ENCODE data around the gene MAP4K4. TPM values are rescaled to one million over a fixed set of nuclear protein-coding genes. Genes with fewer than 3 reads are reported as not detected.

MAP4K4 gene
- total and polyA plus RNA-seq, 2 of the 13 experiments (the other 11 are each of a cell fraction or from before 2014, with no cell fraction given), result 105 to 264 TPM

GRCh38 chr2:101673920-101674319, 23.6 kb upstream of the MAP4K4 start (continued):
- TF ChIP-seq MED1 (CRISPR knock-in tag; IDR thresholded peaks at IDR 0.05) (peak; percentile 33), ZNF713 (CRISPR knock-in tag; IDR thresholded peaks at IDR 0.05) (no peak), ZFP41 (CRISPR knock-in tag; IDR thresholded peaks at IDR 0.05; ENCODE audit: borderline replicate concordance) (no peak), ZNF326 (CRISPR knock-in tag; IDR thresholded peaks at IDR 0.05; ENCODE audit: borderline replicate concordance) (no peak), AHDC1 (CRISPR knock-in tag; IDR thresholded peaks at IDR 0.05; ENCODE audit: borderline replicate concordance) (peak; percentile 38; the same call in 1 of the 2 replicates), U2AF1 (optimal IDR thresholded peaks at IDR 0.05; ENCODE audit: low read depth, low read length) (no peak), TOE1 (CRISPR knock-in tag; IDR thresholded peaks at IDR 0.05) (no peak), RXRA (CRISPR knock-in tag; IDR thresholded peaks at IDR 0.05) (peak; percentile 48; the same call in 1 of the 2 replicates), ZKSCAN5 (CRISPR knock-in tag; IDR thresholded peaks at IDR 0.05) (0 out of 2 replicates have a peak, but pooled peaks have one; percentile 71), MED8 (CRISPR knock-in tag; IDR thresholded peaks at IDR 0.05; ENCODE audit: insufficient replicate concordance) (no peak), PREB (CRISPR knock-in tag; IDR thresholded peaks at IDR 0.05) (no peak), ARID4A (CRISPR knock-in tag; IDR thresholded peaks at IDR 0.05; ENCODE audit: borderline replicate concordance) (peak; percentile 21; the same call in 1 of the 2 replicates), ZNF512 (CRISPR knock-in tag; IDR thresholded peaks at IDR 0.05) (no peak), MAZ (IDR thresholded peaks at IDR 0.05; ENCODE audit: borderline replicate concordance, low read depth, low read length) (no peak), MAZ (CRISPR knock-in tag; IDR thresholded peaks at IDR 0.05; ENCODE audit: low read depth) (no peak), SNAI1 (CRISPR knock-in tag; IDR thresholded peaks at IDR 0.05; ENCODE audit: borderline replicate concordance) (no peak)
